SJCRH30 (cell line): ENCODE data around the gene S100A16. TPM values are rescaled to one million over a fixed set of nuclear protein-coding genes. Genes with fewer than 3 reads are reported as not detected.
A peak's percentile ranks its signal among the peaks of the same experiment; 100 is the strongest.
"Not testable (repeated sequence)": the region's sequence is repeated elsewhere in the genome, so short reads cannot be mapped to it uniquely, and the experiment has no call there.

Experiments
- DNase-seq, 2 experiments: peaks; one replicate each; pipeline ENCODE4 v3.0.0-alpha.2; 2015 to 2020
- H3K27ac ChIP-seq: fragments of 250-450 bp; sonication (Bioruptor Pico); 2 replicates; pipeline ENCODE4 v1.5.1; 2020; ENCODE audit warnings: mild to moderate bottlenecking, moderate library complexity
- H3K27me3 ChIP-seq: fragments of 250-450 bp; sonication (Bioruptor Pico); 2 replicates; pipeline ENCODE4 v1.5.1; 2020; ENCODE audit warnings: mild to moderate bottlenecking, moderate library complexity
- H3K36me3 ChIP-seq: fragments of 250-450 bp; sonication (Bioruptor Pico); 2 replicates; pipeline ENCODE4 v1.5.1; 2020; ENCODE audit warnings: mild to moderate bottlenecking, moderate library complexity
- H3K4me1 ChIP-seq: fragments of 250-450 bp; sonication (Bioruptor Pico); 2 replicates; pipeline ENCODE4 v1.5.1; 2020; ENCODE audit warnings: mild to moderate bottlenecking, moderate library complexity
- H3K4me3 ChIP-seq: fragments of 250-450 bp; sonication (Bioruptor Pico); 2 replicates; pipeline ENCODE4 v1.5.1; 2020; ENCODE audit warnings: mild to moderate bottlenecking, moderate library complexity
- H3K9me3 ChIP-seq: fragments of 250-450 bp; sonication (Bioruptor Pico); replicated peaks from 2 replicates; pipeline ENCODE4 v1.5.1; 2020; ENCODE audit warnings: mild to moderate bottlenecking, moderate library complexity
- total RNA-seq: library from RNA; depleted of rRNA; stranded (reverse); fragments of >200 nt; shearing (Covaris generic); gene quantifications from 2 replicates; pipeline ENCODE4 v1.2.3, GENCODE V29; 2014

The S100A16 gene
- total RNA-seq, 1 experiment from 2014 or later = 46.6 TPM

DNA sequence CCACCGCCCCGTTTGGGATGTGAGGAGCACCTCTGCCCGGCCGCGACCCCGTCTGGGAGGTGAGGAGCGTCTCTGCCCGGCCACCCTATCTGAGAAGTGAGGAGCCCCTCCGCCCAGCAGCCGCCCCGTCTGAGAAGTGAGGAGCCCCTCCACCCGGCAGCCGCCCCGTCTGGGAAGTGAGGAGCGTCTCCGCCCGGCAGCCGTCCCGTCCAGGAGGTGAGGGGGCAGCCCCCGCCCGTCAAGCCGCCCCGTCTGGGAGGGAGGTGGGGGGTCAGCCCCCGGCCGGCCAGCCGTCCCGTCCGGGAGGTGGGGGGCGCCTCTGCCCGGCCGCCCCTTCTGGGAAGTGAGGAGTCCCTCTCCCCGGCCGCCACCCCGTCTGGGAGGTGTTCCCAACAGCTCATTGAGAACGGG is 37.9 kb downstream of the S100A16 start:
- DNase-seq, H3K36me3 ChIP-seq, H3K4me3 ChIP-seq, H3K4me1 ChIP-seq, H3K27ac ChIP-seq, H3K9me3 ChIP-seq, H3K27me3 ChIP-seq: not testable (repeated sequence)

- no peaks in the 10 kb centered on the region for H3K27me3 ChIP-seq
- no peak for DNase-seq
- H3K36me3 ChIP-seq = no peaks in the 10 kb centered on the region
- H3K9me3 ChIP-seq = no peaks in the 10 kb centered on the region
- H3K4me3 ChIP-seq = no peak overlapping the region
- no peak overlapping the region for H3K27ac ChIP-seq
- H3K4me1 ChIP-seq = peaks cover 12% of the 10 kb centered on the region
Observed at GRCh38 chr1:153573351-153573750, 39.6 kb downstream of the S100A16 start.

GRCh38 chr1:153572569-153573015 is 40.3 kb downstream of the S100A16 start:
- H3K4me3 ChIP-seq = no peak overlapping the region
- no peaks in the 10 kb centered on the region for H3K36me3 ChIP-seq
- no peak overlapping the region for H3K27ac ChIP-seq
- DNase-seq = peak; percentile 69 to 74
- H3K4me1 ChIP-seq = peaks cover 19% of the 10 kb centered on the region
- no peaks in the 10 kb centered on the region for H3K27me3 ChIP-seq
- no peaks in the 10 kb centered on the region for H3K9me3 ChIP-seq

- DNase-seq = no peak
- Histone ChIP-seq H3K4me3 (no peak overlapping the region), H3K36me3 (no peaks in the 10 kb centered on the region), H3K27me3 (no peaks in the 10 kb centered on the region), H3K27ac (no peak overlapping the region), H3K9me3 (no peaks in the 10 kb centered on the region), H3K4me1 (peaks cover 28% of the 10 kb centered on the region)
Observed at GRCh38 chr1:153571706-153572105, 41.2 kb downstream of the S100A16 start.

DNA sequence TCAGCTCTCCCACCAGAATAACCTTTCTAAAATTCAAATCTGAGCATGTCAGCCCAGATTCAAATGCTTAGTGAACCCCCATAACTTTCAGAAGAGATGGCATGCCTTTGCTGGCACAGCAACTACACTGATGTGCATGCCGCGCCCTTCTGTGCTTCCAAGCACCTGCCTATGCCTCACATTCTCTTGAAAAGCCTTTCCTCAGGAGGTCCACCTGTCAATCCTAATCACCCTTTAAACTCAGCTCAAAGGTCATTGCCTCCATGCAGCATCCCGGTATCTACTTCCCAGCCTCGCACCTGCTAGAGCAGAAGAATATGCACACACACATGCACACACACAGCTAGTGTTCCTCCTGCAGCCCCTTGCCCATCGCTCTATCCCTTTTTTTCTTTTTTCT is 42.1 kb downstream of the S100A16 start:
- Histone ChIP-seq H3K9me3 (no peaks in the 10 kb centered on the region), H3K4me1 (peaks cover 29% of the 10 kb centered on the region), H3K27ac (no peak overlapping the region), H3K36me3 (no peaks in the 10 kb centered on the region), H3K4me3 (no peak overlapping the region), H3K27me3 (no peaks in the 10 kb centered on the region)
- no peak for DNase-seq

DNA sequence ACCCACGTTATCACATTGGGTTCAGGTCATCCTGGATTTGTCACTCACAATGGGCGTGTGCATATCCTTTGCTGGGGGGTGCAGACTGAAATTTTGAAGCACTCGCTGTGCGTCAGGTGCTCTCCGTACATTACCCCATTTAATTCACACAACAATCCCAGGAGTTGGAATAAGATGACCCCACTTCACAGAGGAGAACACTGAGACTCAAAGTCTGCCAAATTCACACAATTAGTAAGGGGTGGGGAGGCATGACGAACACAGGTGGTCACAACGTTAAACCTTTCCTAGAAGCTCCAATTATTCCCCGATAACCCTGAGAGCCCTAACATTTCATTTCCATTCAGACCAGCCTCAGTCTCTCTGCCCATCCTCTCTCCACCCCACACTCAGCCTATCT is 43.5 kb downstream of the S100A16 start:
- Histone ChIP-seq H3K27me3 (no peaks in the 10 kb centered on the region), H3K9me3 (no peaks in the 10 kb centered on the region), H3K4me3 (no peak overlapping the region), H3K27ac (no peak overlapping the region), H3K4me1 (peaks cover 38% of the 10 kb centered on the region), H3K36me3 (no peaks in the 10 kb centered on the region)
- no peak for DNase-seq

GRCh38 chr1:153568367-153569099 is 44.4 kb downstream of the S100A16 start:
- H3K4me1 ChIP-seq = peaks cover 42% of the 10 kb centered on the region
- peak overlapping the region; percentile 98 for H3K27ac ChIP-seq
- H3K9me3 ChIP-seq = no peaks in the 10 kb centered on the region
- H3K36me3 ChIP-seq = no peaks in the 10 kb centered on the region
- H3K27me3 ChIP-seq = no peaks in the 10 kb centered on the region
- DNase-seq = peak; percentile 86 to 93
- peak overlapping the region; percentile 41 for H3K4me3 ChIP-seq

GRCh38 chr1:153567621-153568366 is 45.1 kb downstream of the S100A16 start:
- H3K4me1 ChIP-seq = peaks cover 44% of the 10 kb centered on the region
- no peaks in the 10 kb centered on the region for H3K27me3 ChIP-seq
- H3K9me3 ChIP-seq = no peaks in the 10 kb centered on the region
- DNase-seq = no peak
- no peaks in the 10 kb centered on the region for H3K36me3 ChIP-seq
- H3K27ac ChIP-seq = peak overlapping the region; percentile 98
- no peak overlapping the region for H3K4me3 ChIP-seq

DNA sequence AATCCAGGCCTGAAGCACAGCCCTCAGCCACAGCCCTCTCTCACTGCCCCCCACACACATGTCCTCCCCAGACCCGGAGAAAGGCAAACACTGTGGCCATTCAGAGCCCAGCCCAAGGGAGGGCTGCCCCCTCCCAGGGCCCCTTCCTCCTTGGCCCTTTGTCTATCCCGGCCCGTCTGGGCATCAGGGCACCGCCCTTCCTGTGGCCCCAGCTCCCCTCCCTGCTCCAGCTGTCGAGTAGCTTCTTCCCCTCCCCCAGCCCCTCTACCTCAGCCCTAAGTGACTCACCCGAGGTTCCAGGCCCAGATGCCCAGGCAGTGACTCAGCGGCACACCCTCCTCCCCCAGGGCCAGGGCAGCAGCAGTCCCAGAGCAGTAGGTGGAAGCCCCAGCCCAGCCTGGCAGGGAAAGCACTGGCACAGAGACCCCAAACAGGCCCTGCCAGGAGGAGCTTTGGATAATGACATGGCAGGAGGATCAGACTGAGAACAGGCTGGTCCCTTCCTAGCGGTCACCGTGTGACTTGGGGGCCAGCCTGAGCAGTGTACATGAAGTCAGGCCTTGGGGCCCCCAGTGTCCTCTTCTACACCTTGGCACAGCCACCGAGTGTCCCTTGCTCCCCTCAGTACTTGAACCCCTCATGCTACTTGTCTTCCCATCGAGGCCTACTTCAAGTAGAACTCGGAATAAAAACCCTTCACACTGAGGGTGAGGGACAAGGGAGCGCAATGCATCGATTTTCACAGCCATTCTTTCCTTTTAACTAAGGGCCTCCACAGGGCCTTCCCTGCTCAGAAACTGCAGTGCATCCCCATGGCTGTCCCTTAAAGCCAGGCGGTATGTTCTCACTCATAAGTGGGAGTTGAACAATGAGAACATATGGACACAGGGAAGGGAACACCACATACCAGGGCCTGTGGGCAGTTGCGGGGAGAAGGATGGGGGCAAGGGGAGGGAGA is 46.2 kb downstream of the S100A16 start:
- Histone ChIP-seq H3K9me3 (no peaks in the 10 kb centered on the region), H3K4me1 (peaks cover 44% of the 10 kb centered on the region), H3K27me3 (no peaks in the 10 kb centered on the region), H3K27ac (peak overlapping the region; percentile 98), H3K4me3 (no peak overlapping the region), H3K36me3 (no peaks in the 10 kb centered on the region)
- DNase-seq = peak; percentile 98 to 99

GRCh38 chr1:153565529-153566374 is 47.2 kb downstream of the S100A16 start, which contains the start of gene S100A2:
S100A2 (minus strand) TSS chr1:153565844; CDS start chr1:153563877, 1,967 bp downstream.
- H3K4me3 ChIP-seq = peak within 1 kb of the TSS; percentile 12; the same call in 1 of the 2 replicates
- H3K27ac ChIP-seq = peak within 1 kb of the TSS; percentile 98
- H3K9me3 ChIP-seq = no peaks in the 10 kb centered on the region
- no peaks in the 10 kb centered on the region for H3K36me3 ChIP-seq
- peaks cover 44% of the 10 kb centered on the region for H3K4me1 ChIP-seq
- peak; percentile 55 to 68 for DNase-seq
- H3K27me3 ChIP-seq = no peaks in the 10 kb centered on the region

DNA sequence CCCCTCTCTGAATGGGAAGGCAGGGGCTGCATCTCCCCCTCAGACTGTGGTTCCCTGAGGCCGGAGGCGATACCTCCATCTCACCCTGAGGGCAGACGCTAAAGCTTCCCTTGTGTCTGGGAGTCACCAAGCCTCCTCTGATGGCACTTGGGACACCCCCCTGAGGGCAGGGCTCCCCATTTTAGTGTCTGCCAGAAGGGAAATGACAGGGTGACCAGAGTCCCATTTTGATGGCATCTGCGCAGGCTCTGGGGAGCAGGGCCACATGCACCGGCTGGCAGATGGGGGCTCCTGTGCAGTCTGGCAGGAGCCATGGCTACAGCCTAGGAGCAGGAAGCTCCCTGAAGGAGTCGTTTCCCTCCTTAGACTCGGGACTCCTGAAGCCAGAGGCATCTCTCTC is 48.9 kb downstream of the S100A16 start:
- no peak overlapping the region for H3K4me3 ChIP-seq
- peaks cover 42% of the 10 kb centered on the region for H3K4me1 ChIP-seq
- DNase-seq = no peak
- no peaks in the 10 kb centered on the region for H3K36me3 ChIP-seq
- no peak overlapping the region for H3K27ac ChIP-seq
- no peaks in the 10 kb centered on the region for H3K9me3 ChIP-seq
- H3K27me3 ChIP-seq = no peaks in the 10 kb centered on the region

DNA sequence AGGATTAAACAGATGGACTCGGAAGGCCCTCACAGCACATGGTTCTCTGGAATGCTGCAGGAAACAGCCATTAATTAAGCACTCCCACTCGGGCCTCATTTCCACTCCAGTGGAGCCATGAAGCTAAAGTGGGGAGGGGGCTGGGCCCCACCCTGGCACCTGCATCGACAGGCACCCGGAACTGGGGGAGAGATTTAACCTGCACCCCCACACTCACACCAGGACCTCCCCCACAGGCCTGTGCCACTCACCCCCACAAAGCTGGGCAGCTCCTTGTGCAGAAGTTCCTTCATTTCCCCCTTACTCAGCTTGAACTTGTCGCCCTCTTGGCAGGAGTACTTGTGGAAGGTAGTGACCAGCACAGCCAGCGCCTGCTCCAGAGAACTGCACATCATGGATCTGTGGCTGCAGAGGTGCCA is 49.4 kb downstream of the S100A16 start:
- Histone ChIP-seq H3K4me3 (no peak overlapping the region), H3K9me3 (no peaks in the 10 kb centered on the region), H3K36me3 (no peaks in the 10 kb centered on the region), H3K27me3 (no peaks in the 10 kb centered on the region), H3K4me1 (peaks cover 38% of the 10 kb centered on the region), H3K27ac (no peak overlapping the region)
- DNase-seq = no peak

GRCh38 chr1:153562021-153562420 is 50.9 kb downstream of the S100A16 start:
- not testable (repeated sequence) for DNase-seq, H3K36me3 ChIP-seq, H3K27me3 ChIP-seq, H3K9me3 ChIP-seq, H3K27ac ChIP-seq, H3K4me3 ChIP-seq
- H3K4me1 ChIP-seq = peaks cover 24% of the 10 kb centered on the region
